Mucosa of stomach (tissue), 1 donor: Measurements from ENCODE around the gene MCRS1.
A peak's percentile ranks its signal among the peaks of the same experiment; 100 is the strongest.
"Not testable (repeated sequence)": the region's sequence is repeated elsewhere in the genome, so short reads cannot be mapped to it uniquely, and the experiment has no call there.

Source experiments
- H3K27me3 ChIP-seq: one replicate; pipeline ENCODE4 v1.7.0; 2013; ENCODE audit warnings: mild to moderate bottlenecking, low read length; ENCODE audit not compliant: control insufficient read depth, insufficient read depth
- H3K36me3 ChIP-seq: one replicate; pipeline ENCODE4 v1.7.0; 2013; ENCODE audit warnings: low read length; ENCODE audit not compliant: control insufficient read depth, insufficient read depth
- H3K4me1 ChIP-seq: one replicate; pipeline ENCODE4 v1.7.0; 2013; ENCODE audit warnings: mild to moderate bottlenecking, low read length; ENCODE audit not compliant: control insufficient read depth, insufficient read depth
- H3K4me3 ChIP-seq: one replicate; pipeline ENCODE4 v1.7.0; 2013; ENCODE audit warnings: low read length
- H3K9ac ChIP-seq: one replicate; pipeline ENCODE4 v1.7.0; 2013; ENCODE audit warnings: mild to moderate bottlenecking, low read length, moderate library complexity
- H3K9me3 ChIP-seq: one replicate; pipeline ENCODE4 v1.7.0; 2013; ENCODE audit warnings: mild to moderate bottlenecking, low read length, moderate library complexity; ENCODE audit not compliant: control insufficient read depth
- donor health status: Pancreatic carcinoma.

Gene MCRS1, protein sequence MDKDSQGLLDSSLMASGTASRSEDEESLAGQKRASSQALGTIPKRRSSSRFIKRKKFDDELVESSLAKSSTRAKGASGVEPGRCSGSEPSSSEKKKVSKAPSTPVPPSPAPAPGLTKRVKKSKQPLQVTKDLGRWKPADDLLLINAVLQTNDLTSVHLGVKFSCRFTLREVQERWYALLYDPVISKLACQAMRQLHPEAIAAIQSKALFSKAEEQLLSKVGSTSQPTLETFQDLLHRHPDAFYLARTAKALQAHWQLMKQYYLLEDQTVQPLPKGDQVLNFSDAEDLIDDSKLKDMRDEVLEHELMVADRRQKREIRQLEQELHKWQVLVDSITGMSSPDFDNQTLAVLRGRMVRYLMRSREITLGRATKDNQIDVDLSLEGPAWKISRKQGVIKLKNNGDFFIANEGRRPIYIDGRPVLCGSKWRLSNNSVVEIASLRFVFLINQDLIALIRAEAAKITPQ

DNA sequence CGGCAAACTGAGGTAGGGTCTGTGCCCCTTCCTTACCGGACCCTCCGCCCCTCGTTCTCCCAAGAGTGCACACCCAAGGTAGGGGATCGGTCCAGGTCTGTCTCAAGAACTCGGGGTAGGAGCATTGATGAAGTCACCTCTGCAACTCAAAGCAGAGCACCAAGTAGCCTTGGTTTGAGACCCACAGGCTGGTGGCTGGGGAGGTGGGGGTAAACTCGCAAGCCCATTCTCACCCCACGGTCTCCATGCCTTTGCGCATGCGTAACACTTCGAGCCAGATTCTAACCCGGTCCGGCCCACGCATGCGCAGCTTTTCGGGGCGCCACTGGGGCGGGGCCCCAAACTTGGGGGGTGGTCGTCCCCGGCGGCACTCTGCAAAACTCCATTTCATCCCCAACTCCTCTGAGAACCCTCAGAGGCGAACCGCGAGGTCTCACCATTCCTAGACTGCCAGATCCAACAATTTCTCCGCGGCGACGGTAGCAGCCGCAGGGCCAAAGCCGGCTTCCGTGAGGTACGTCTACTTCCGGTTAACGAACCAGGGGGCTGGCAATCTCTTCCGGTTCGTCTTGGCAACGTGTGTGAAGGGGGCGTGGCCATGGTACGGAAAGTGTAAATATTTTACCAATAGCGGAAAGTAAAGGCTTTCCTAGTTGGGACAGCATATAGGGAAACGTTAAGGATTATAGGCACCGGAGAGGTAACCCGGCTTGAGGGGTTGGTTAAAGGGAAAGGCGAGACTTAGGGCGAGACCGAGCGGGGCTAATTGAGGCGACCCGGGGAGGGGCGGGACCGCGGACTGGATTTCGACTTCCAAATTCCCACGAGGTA lies at the start of gene MCRS1:
Gene MCRS1, minus strand, starts transcription at position 532 of the 831 bp plus-strand sequence. CDS start 1,411 bp downstream, outside the sequence.
- H3K4me3 ChIP-seq, result peak within 1 kb of the TSS; percentile 81
- peak within 1 kb of the TSS; percentile 74 for H3K9ac ChIP-seq
- H3K4me1 ChIP-seq, result peaks cover 14% of the 10 kb centered on the region
- H3K27me3 ChIP-seq, result no peaks in the 10 kb centered on the region
- H3K36me3 ChIP-seq, result peaks cover 14% of the 10 kb centered on the region
- H3K9me3 ChIP-seq, result no peaks in the 10 kb centered on the region

GRCh38 chr12:49616533-49617219 lies 48.7 kb upstream of the MCRS1 start:
- Histone ChIP-seq H3K27me3 (no peaks in the 10 kb centered on the region), H3K4me1 (peaks cover 3% of the 10 kb centered on the region), H3K9ac (no peak overlapping the region), H3K4me3 (no peak overlapping the region), H3K9me3 (no peaks in the 10 kb centered on the region), H3K36me3 (no peaks in the 10 kb centered on the region)

DNA sequence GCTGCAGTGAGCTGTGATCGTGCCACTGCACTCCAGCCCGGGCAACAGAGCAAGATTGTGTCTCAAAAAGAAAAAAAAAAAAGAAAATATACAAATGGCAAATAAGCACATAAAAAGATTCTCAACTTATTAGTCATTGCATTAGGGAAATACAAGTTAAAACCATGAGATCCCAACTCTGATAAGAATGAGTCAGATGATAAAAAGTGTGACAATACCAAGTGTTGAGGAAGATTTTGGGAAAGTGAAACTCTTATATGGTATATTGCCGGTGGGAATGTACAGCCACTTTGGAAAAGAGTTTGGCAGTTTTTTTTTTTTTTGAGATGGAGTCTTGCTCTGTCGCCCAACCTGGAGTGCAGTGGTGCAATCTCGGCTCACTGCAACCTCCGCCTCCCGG lies 47.8 kb upstream of the MCRS1 start:
- Histone ChIP-seq H3K4me3 (no peak overlapping the region), H3K4me1 (no peaks in the 10 kb centered on the region), H3K9me3 (no peaks in the 10 kb centered on the region), H3K36me3 (no peaks in the 10 kb centered on the region), H3K9ac (no peak overlapping the region), H3K27me3 (no peaks in the 10 kb centered on the region)

GRCh38 chr12:49612210-49612609 lies 44.3 kb upstream of the MCRS1 start:
- no peak overlapping the region for H3K4me3 ChIP-seq
- no peaks in the 10 kb centered on the region for H3K4me1 ChIP-seq
- no peaks in the 10 kb centered on the region for H3K27me3 ChIP-seq

DNA sequence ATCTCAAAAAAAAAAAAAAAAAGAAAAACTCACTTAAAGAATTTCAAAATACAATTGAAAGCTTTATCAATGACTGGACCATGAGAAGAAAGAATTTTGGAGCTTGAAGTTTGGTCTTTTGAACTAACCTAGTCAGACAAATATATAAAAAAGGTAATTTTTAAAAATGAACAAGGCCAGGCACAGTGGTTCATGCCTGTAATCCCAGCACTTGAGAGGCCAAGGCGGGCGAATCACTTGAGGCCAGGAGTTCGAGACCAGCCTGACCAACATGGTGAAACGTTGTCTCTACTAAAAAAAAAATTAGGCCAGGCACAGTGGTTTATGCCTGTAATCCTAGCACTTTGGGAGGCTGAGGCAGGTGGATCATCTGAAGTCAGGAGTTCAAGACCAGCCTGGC lies 42.8 kb upstream of the MCRS1 start:
- not testable (repeated sequence) for H3K27me3 ChIP-seq, H3K36me3 ChIP-seq, H3K9me3 ChIP-seq, H3K4me3 ChIP-seq, H3K9ac ChIP-seq, H3K4me1 ChIP-seq

More at GRCh38 chr12:49612210-49612609, 44.3 kb upstream of the MCRS1 start:
- no peaks in the 10 kb centered on the region for H3K9me3 ChIP-seq
- no peaks in the 10 kb centered on the region for H3K36me3 ChIP-seq
- H3K9ac ChIP-seq, result no peak overlapping the region

- H3K9ac ChIP-seq, result no peak overlapping the region
- no peaks in the 10 kb centered on the region for H3K27me3 ChIP-seq
Measured at GRCh38 chr12:49609875-49610154, 41.9 kb upstream of the MCRS1 start.

DNA sequence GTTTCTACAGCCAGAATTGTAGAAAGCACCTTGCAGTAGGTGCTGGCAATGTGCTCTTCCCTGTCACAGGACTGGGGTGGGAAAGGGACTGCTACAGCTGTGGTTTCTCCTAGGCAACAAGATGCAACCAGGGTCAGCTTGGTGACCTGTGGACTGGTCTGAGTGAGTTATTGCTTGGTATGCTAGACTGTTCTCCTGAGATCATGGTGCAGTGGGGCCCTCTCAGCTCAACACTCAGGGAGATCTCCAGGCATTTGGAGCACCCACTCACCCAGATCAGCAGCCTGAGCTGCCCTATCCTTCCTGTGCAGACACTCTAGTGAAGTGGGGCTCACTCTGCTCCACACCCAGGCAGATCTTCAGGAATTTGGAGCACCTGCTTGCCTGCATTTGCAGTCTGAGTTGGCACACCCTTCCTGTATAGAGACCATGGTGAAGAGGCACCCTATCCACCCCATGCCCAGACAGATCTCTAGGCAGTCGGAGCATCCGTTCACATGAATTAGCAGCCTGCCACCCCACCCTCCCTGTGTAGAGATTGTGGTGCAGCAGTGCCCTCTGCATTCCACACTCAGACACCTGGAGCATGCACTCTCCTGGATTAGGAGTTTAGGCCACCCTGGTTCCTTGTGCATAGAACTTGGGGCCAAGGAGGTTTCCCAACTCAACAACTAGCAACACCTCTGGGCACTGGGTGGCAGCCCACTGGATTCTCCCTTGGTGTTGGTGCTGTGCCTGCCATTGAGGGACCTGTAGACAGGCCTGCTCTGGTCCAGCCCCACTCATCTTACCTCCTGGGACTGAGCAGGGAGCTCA lies 41.3 kb upstream of the MCRS1 start:
- H3K4me1 ChIP-seq, result no peaks in the 10 kb centered on the region
- H3K9ac ChIP-seq, result no peak overlapping the region
- H3K9me3 ChIP-seq, result no peaks in the 10 kb centered on the region
- no peak overlapping the region for H3K4me3 ChIP-seq
- no peaks in the 10 kb centered on the region for H3K27me3 ChIP-seq
- H3K36me3 ChIP-seq, result no peaks in the 10 kb centered on the region

More at GRCh38 chr12:49609875-49610154, 41.9 kb upstream of the MCRS1 start:
- H3K36me3 ChIP-seq, result no peaks in the 10 kb centered on the region
- no peak overlapping the region for H3K4me3 ChIP-seq
- no peaks in the 10 kb centered on the region for H3K4me1 ChIP-seq
- H3K9me3 ChIP-seq, result no peaks in the 10 kb centered on the region

GRCh38 chr12:49605539-49605938 lies 37.6 kb upstream of the MCRS1 start, which contains the start of gene FAM186B:
Gene FAM186B, minus strand, starts transcription at chr12:49605639. Its CDS starts 162 bp downstream, at chr12:49605477.
- H3K9me3 ChIP-seq, H3K4me3 ChIP-seq, H3K36me3 ChIP-seq, H3K9ac ChIP-seq, H3K4me1 ChIP-seq, H3K27me3 ChIP-seq: not testable (repeated sequence)

DNA sequence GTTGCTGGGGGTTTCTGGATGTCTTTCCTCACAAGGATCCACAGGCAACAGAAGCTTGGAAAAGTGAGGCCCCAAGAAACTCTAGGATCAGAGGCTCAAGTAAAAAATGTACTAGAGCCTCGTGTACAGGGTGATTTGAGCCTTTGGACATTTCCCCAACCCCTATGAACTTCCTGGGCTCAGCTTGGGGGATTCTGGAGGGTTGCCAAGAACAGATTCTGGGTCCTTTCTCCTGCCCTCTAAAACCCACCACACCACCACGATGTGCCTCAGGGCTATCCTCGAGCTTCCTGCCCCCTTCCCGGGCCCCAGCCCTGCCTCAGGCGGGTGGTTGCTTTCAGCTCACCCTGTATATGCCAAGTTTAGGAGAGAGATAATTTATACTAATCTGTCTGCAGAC lies 36.9 kb upstream of the MCRS1 start:
- Histone ChIP-seq H3K27me3 (no peaks in the 10 kb centered on the region), H3K9me3 (no peaks in the 10 kb centered on the region), H3K4me3 (no peak overlapping the region), H3K36me3 (no peaks in the 10 kb centered on the region), H3K9ac (no peak overlapping the region), H3K4me1 (no peaks in the 10 kb centered on the region)

GRCh38 chr12:49603721-49604120 lies 35.8 kb upstream of the MCRS1 start:
- Histone ChIP-seq H3K4me1 (no peaks in the 10 kb centered on the region), H3K9me3 (no peaks in the 10 kb centered on the region), H3K27me3 (no peaks in the 10 kb centered on the region), H3K36me3 (no peaks in the 10 kb centered on the region), H3K9ac (no peak overlapping the region), H3K4me3 (no peak overlapping the region)

DNA sequence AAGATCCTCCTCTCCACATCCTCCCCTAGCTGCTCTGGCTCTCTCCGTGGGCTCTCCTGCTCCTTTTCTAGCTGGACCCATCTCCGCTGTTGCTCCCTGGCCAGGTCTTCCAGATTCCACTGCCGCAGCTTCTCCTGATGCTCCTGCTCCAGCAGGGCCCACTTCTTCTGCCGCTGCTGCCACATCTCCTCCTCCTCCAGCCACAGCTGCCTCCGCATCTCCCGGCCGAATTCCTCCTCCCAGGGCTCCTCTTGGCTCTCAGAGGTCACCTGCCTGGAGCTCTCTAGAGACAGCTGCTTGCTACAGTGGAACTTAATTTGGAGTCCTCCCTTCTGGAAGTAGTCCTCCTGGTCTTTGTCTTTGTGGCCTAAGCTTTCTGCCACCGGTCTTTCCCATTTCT lies 32.0 kb upstream of the MCRS1 start:
- Histone ChIP-seq H3K9ac (no peak overlapping the region), H3K9me3 (no peaks in the 10 kb centered on the region), H3K36me3 (no peaks in the 10 kb centered on the region)

More for the DNA sequence above, 32.0 kb upstream of the MCRS1 start:
- H3K4me1 ChIP-seq, result no peaks in the 10 kb centered on the region
- no peak overlapping the region for H3K4me3 ChIP-seq
- H3K27me3 ChIP-seq, result no peaks in the 10 kb centered on the region
